Hepatocyte (in vitro differentiated cells): ENCODE measurements around the gene SOX13.

Experiments
- EZH2phosphoT487 ChIP-seq: fragments of 200-600 bp; sonication (generic); IDR thresholded peaks from one replicate; pipeline ENCODE4 v1.6.1; 2018; ENCODE audit warnings: antibody characterized with exemption, mild to moderate bottlenecking, low read depth, moderate library complexity; ENCODE audit not compliant: unreplicated experiment, severe bottlenecking
- TF ChIP-seq, protein P1 (sequence below): fragments of 200-600 bp; sonication (generic); IDR thresholded peaks from 2 replicates; pipeline ENCODE4 v1.5.1; 2016; ENCODE audit warnings: antibody characterized with exemption, mild to moderate bottlenecking; ENCODE audit not compliant: poor library complexity

DNA sequence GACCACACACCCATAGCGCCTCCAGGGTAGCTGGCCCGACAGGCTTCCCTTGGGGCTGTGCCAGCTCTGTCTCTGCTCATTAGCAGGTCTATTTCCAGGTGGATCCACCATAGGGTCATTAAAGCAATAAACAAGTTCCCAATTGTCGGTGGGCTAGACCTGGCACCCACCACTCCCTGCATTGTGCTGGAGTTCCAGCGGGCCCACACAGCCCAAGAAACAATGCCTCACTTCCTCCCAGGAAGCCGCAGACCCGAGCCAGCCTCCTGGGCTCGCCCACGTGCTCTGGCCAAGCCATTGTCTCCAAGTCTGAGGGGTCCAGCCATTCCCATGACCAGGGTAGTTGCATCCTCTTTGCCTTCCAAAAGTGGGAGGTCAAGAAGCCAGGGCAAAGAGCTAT, 27.5 kb upstream of the SOX13 start:
- TF ChIP-seq, protein P1, sequence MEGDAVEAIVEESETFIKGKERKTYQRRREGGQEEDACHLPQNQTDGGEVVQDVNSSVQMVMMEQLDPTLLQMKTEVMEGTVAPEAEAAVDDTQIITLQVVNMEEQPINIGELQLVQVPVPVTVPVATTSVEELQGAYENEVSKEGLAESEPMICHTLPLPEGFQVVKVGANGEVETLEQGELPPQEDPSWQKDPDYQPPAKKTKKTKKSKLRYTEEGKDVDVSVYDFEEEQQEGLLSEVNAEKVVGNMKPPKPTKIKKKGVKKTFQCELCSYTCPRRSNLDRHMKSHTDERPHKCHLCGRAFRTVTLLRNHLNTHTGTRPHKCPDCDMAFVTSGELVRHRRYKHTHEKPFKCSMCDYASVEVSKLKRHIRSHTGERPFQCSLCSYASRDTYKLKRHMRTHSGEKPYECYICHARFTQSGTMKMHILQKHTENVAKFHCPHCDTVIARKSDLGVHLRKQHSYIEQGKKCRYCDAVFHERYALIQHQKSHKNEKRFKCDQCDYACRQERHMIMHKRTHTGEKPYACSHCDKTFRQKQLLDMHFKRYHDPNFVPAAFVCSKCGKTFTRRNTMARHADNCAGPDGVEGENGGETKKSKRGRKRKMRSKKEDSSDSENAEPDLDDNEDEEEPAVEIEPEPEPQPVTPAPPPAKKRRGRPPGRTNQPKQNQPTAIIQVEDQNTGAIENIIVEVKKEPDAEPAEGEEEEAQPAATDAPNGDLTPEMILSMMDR, result no peak
- no peak for TF ChIP-seq EZH2phosphoT487
